ENCODE data around the gene STARD7. TPM values are rescaled to one million over a fixed set of nuclear protein-coding genes. Genes with fewer than 3 reads are reported as not detected.

Gene STARD7
- total and polyA plus RNA-seq, 2 donors (not counting 3 experiments of a cell fraction or from before 2014, with no cell fraction given), result 61.2 to 132 TPM

- FAIRE-seq, result no peak
These were observed 54.6 kb downstream of the STARD7 start for GRCh38 chr2:96153991-96154431.

More at GRCh38 chr2:96153991-96154431, 54.6 kb downstream of the STARD7 start:
- H2AFZ ChIP-seq (ENCODE audit: low read depth, low read length), result no peak overlapping the region
- no peak for TF ChIP-seq CTCF (IDR thresholded peaks at IDR 0.05; ENCODE audit: extremely low read depth in 1 of 2, insufficient read depth in 1 of 2, low read depth in 1 of 2, low read length in 2 of 2)
- no peak for TF ChIP-seq MYC (IDR thresholded peaks at IDR 0.05; ENCODE audit: low read depth, low read length)
- TF ChIP-seq POLR2AphosphoS5 (IDR thresholded peaks at IDR 0.05; ENCODE audit: insufficient read depth, low read depth, low read length), result no peak
- no peak for TF ChIP-seq FOS (IDR thresholded peaks at IDR 0.05; ENCODE audit: borderline replicate concordance, insufficient read depth, low read length)
- no peak for TF ChIP-seq GATA2 (IDR thresholded peaks at IDR 0.05; ENCODE audit: insufficient read depth, insufficient read length, low read depth, low read length)
- no peak for TF ChIP-seq POLR2A (IDR thresholded peaks at IDR 0.05; ENCODE audit: low read depth, low read length)
- no peak for TF ChIP-seq EZH2 (IDR thresholded peaks at IDR 0.05; ENCODE audit: borderline replicate concordance, low read depth, low read length, severe bottlenecking)
- no peak for TF ChIP-seq MAX (IDR thresholded peaks at IDR 0.05; ENCODE audit: insufficient read depth, insufficient read length)
- TF ChIP-seq JUN (IDR thresholded peaks at IDR 0.05; ENCODE audit: borderline replicate concordance, insufficient read depth, insufficient read length, low read depth), result no peak
- no peak overlapping the region for H3K4me2 ChIP-seq (ENCODE audit: insufficient read depth, low read length)
- ChIA-PET CTCF (interaction anchor here (1.5 to 6.3 kb wide), 2 partner anchors 21 to 37 kb away, joined by 3 to 26 read pairs; partner anchors contain the start of gene ADRA2B), POLR2A (interaction anchor here (0.5 kb wide), 1 partner anchor 116 kb away, joined by 3 read pairs; no protein-coding TSS in a partner anchor)
- no peaks in the 10 kb centered on the region for H3K9me1 ChIP-seq (replicated peaks; ENCODE audit: control insufficient read depth, extremely low read depth, insufficient read depth, low read length)
- H3K4me3 ChIP-seq (replicated peaks in 1 of 3; ENCODE audit: insufficient read depth in 1 of 3, low read depth in 1 of 3, low read length in 3 of 3), result no peak overlapping the region
- H4K20me1 ChIP-seq (replicated peaks; ENCODE audit: control insufficient read depth, extremely low read depth, insufficient read depth, low read length), result no peaks in the 10 kb centered on the region
- no TSS peak for BruUV-seq (replicated peaks)
- no peaks in the 10 kb centered on the region for H3K9me3 ChIP-seq (replicated peaks; ENCODE audit: control insufficient read depth, insufficient read depth, low read length)
- dilution Hi-C loops (cut with MboI; ENCODE audit: extremely low pct_ligation_motif_present, low sequenced_read_pairs), result no loop called here
- no peaks in the 10 kb centered on the region for H3K36me3 ChIP-seq (ENCODE audit: control insufficient read depth in 2 of 2, extremely low read depth in 1 of 2, insufficient read depth in 2 of 2, low read length in 2 of 2)
- no peak overlapping the region for H3K27ac ChIP-seq (ENCODE audit: insufficient read depth, low read depth, low read length)
- peaks cover 0 to 2% of the 10 kb centered on the region in 2 experiments for H3K27me3 ChIP-seq (ENCODE audit: control insufficient read depth in 2 of 2, insufficient read depth in 2 of 2, low read length in 2 of 2)
- no peak for DNase-seq (ENCODE audit: low read depth, low spot score)
- intact Hi-C loops (cut with micrococcal nuclease), result no loop called here
- H3K9ac ChIP-seq (replicated peaks; ENCODE audit: extremely low read depth, insufficient read depth, low read length), result no peak overlapping the region
- no peaks in the 10 kb centered on the region for H3K4me1 ChIP-seq (ENCODE audit: control insufficient read depth, extremely low read depth, insufficient read depth, low read length)
- H3K79me2 ChIP-seq (ENCODE audit: control insufficient read depth, insufficient read depth, low read length), result no peaks in the 10 kb centered on the region
